K562 (cell line): ENCODE data around the gene PHEX. TPM values are rescaled to one million over a fixed set of nuclear protein-coding genes. Genes with fewer than 3 reads are reported as not detected.

ENCODE experiments used
- ATAC-seq: fragments of 200-7000 bp; cut with Tn5 transposase; 3 replicates; pipeline ENCODE4 v1.9.1; 2020; ENCODE audit warnings: moderate library complexity
- BruUV-seq: library from RNA; stranded (reverse); fragments of 400-500 nt; replicated peaks from 2 replicates; lab custom pipeline; 2021; lab: Mats Ljungman, UMichigan
- CTCF ChIA-PET: fragments of 300-600 bp; formaldehyde crosslinking; extraction: SDS; loops from one replicate; lab custom pipeline; 2021; ENCODE audit warnings: low intra/inter-chr PET ratio; lab: Yijun Ruan, JAX
- POLR2A ChIA-PET: fragments of 300-600, 350-650 bp; sonication (Branson Sonifier 250); formaldehyde crosslinking; extraction: SDS; loops from one replicate; lab custom pipeline; 2021; ENCODE audit warnings: antibody characterized with exemption, inconsistent platforms; lab: Yijun Ruan, JAX
- DNase-seq, 4 experiments: peaks; one replicate each; pipeline versions ENCODE4 v3.0.0 to v3.0.0-alpha.2; 2011 to 2018; ENCODE audit warnings: low spot score in 3 of 4, mixed read lengths in 3 of 4; ENCODE audit errors: extremely low read depth in 1 of 4
- FAIRE-seq: peaks from 2 replicates; lab custom pipeline; 2011; peaks lifted over from hg19 to GRCh38; lab: Jason Lieb, UNC
- H2AFZ ChIP-seq: 2 replicates; pipeline ENCODE4 v1.6.0; 2011; ENCODE audit warnings: low read depth, low read length, control low read depth, inconsistent platforms
- H3K27ac ChIP-seq: fragments of 200-600 bp; 3 replicates; pipeline ENCODE4 v1.8.0; 2011; ENCODE audit warnings: low read depth, mild to moderate bottlenecking, control low read depth, inconsistent platforms, low read length, moderate library complexity, mixed read lengths; ENCODE audit errors: extremely low read depth
- H3K27me3 ChIP-seq, 2 experiments: fragments of 300-600 bp in 1 of 2; 2 replicates in 1 of 2; 3 replicates in 1 of 2; pipeline versions ENCODE4 v1.6.0 to v1.8.0; 2011; ENCODE audit warnings: inconsistent platforms in 2 of 2, low read length in 2 of 2, mild to moderate bottlenecking in 1 of 2, mixed read lengths in 1 of 2, moderate library complexity in 1 of 2; ENCODE audit not compliant: control insufficient read depth in 2 of 2, insufficient read depth in 2 of 2
- H3K36me3 ChIP-seq: fragments of 300-600 bp; 3 replicates; pipeline ENCODE4 v1.8.0; 2011; ENCODE audit warnings: mild to moderate bottlenecking, low read length, inconsistent platforms; ENCODE audit not compliant: control insufficient read depth, insufficient read depth
- H3K4me1 ChIP-seq, 2 experiments: fragments of 200-600 bp in 1 of 2; replicated peaks in 1 of 2; 2 replicates in 1 of 2; 3 replicates in 1 of 2; pipeline versions ENCODE4 v1.5.1 to v1.8.0; 2011; ENCODE audit warnings: inconsistent platforms in 2 of 2, low read length in 2 of 2, mild to moderate bottlenecking in 1 of 2, mixed read lengths in 1 of 2, moderate library complexity in 1 of 2; ENCODE audit not compliant: control insufficient read depth in 2 of 2, insufficient read depth in 2 of 2
- H3K4me2 ChIP-seq: 2 replicates; pipeline ENCODE4 v1.6.1; 2011; ENCODE audit warnings: low read length, control low read depth, inconsistent platforms, mixed read lengths; ENCODE audit not compliant: insufficient read depth
- H3K4me3 ChIP-seq: fragments of 200-600 bp; sonication (generic), shearing (Covaris generic); 2 replicates; pipeline ENCODE4 v1.5.1; 2016; ENCODE audit warnings: control low read depth, inconsistent platforms
- H3K79me2 ChIP-seq: fragments of 200-600 bp; 3 replicates; pipeline ENCODE4 v1.8.0; 2011; ENCODE audit warnings: low read length, inconsistent platforms; ENCODE audit not compliant: control insufficient read depth, insufficient read depth
- H3K9ac ChIP-seq, 2 experiments: 2 replicates each; pipeline versions ENCODE4 v1.6.0 to v1.6.1; 2011; ENCODE audit warnings: low read depth in 2 of 2, low read length in 2 of 2, control low read depth in 1 of 2, inconsistent platforms in 1 of 2, mild to moderate bottlenecking in 1 of 2, mixed read lengths in 1 of 2; ENCODE audit not compliant: insufficient read depth in 1 of 2
- H3K9me1 ChIP-seq: one replicate; pipeline ENCODE4 v1.6.0; 2011; ENCODE audit warnings: inconsistent platforms, mild to moderate bottlenecking, low read length, moderate library complexity; ENCODE audit not compliant: control insufficient read depth, insufficient read depth
- H3K9me3 ChIP-seq: replicated peaks from 2 replicates; pipeline ENCODE4 v1.5.1; 2011; ENCODE audit warnings: low read depth, low read length, inconsistent platforms; ENCODE audit not compliant: control insufficient read depth, insufficient read depth
- H4K20me1 ChIP-seq: replicated peaks from 2 replicates; pipeline ENCODE4 v1.6.1; 2011; ENCODE audit warnings: low read length, inconsistent platforms, mixed read lengths; ENCODE audit not compliant: control insufficient read depth, insufficient read depth
- BCOR ChIP-seq: fragments of 450-650 bp; IDR thresholded peaks from 2 replicates; pipeline ENCODE4 v1.6.1; 2016
- CAMTA2 ChIP-seq: fragments of 250-450 bp; sonication (Bioruptor Pico); conservative IDR thresholded peaks from 2 replicates; pipeline ENCODE4 v1.5.1; 2022
- CC2D1A ChIP-seq: fragments of 450-650 bp; IDR thresholded peaks from 2 replicates; pipeline ENCODE4 v1.6.1; 2017; ENCODE audit warnings: mild to moderate bottlenecking
- FOS ChIP-seq: IDR thresholded peaks from 3 replicates; pipeline ENCODE4 v1.6.1; 2011; ENCODE audit not compliant: insufficient read length; ENCODE audit errors: extremely low read depth
- ILK ChIP-seq: fragments of 450-650 bp; IDR thresholded peaks from 2 replicates; pipeline ENCODE4 v1.6.1; 2016; ENCODE audit warnings: missing genetic modification characterization, low read depth, mild to moderate bottlenecking, missing compliant biosample characterization, moderate library complexity, borderline replicate concordance
- MXI1 ChIP-seq: IDR thresholded peaks from 2 replicates; pipeline ENCODE4 v1.6.1; 2011; ENCODE audit warnings: low read depth, mild to moderate bottlenecking, improper control_type of control experiment, low read length
- PHB2 ChIP-seq: fragments of 450-650 bp; IDR thresholded peaks from 2 replicates; pipeline ENCODE4 v1.6.1; 2017; ENCODE audit warnings: low read depth
- RBM25 ChIP-seq: fragments of 200-400 bp; formaldehyde crosslinking; IDR thresholded peaks from 2 replicates; pipeline ENCODE4 v1.6.1; 2018; ENCODE audit warnings: low read length, low read depth, moderate library complexity; ENCODE audit not compliant: severe bottlenecking
- SAP30 ChIP-seq: fragments of 200-600 bp; sonication (generic); IDR thresholded peaks from 2 replicates; pipeline ENCODE4 v1.6.1; 2012; ENCODE audit warnings: borderline replicate concordance, low read depth, mild to moderate bottlenecking, moderate library complexity, low read length, control low read depth, inconsistent platforms; ENCODE audit not compliant: insufficient read depth, poor library complexity, severe bottlenecking
- SIRT6 ChIP-seq: IDR thresholded peaks from one replicate; pipeline ENCODE4 v1.6.1; 2012; ENCODE audit warnings: low read depth, mild to moderate bottlenecking, control low read depth, inconsistent platforms, low read length, moderate library complexity
- SMARCC2 ChIP-seq: fragments of 450-650 bp; IDR thresholded peaks from 2 replicates; pipeline ENCODE4 v1.6.1; 2017; ENCODE audit warnings: antibody characterized with exemption, moderate library complexity, mild to moderate bottlenecking, low read depth
- SOX6 ChIP-seq: fragments of 450-650 bp; IDR thresholded peaks from 2 replicates; pipeline ENCODE4 v1.6.1; 2014; ENCODE audit warnings: mild to moderate bottlenecking
- ZNF134 ChIP-seq: fragments of 250-450 bp; sonication (Bioruptor Pico); conservative IDR thresholded peaks from 2 replicates; pipeline ENCODE4 v1.4.0; 2020
- ZNF695 ChIP-seq: fragments of 450-650 bp; formaldehyde crosslinking; IDR thresholded peaks from 2 replicates; pipeline ENCODE4 v1.4.0; 2020; ENCODE audit warnings: mild to moderate bottlenecking, moderate library complexity
- ZNF696 ChIP-seq: fragments of 250-450 bp; sonication (Bioruptor Pico); conservative IDR thresholded peaks from 2 replicates; pipeline ENCODE4 v1.4.0; 2020; ENCODE audit warnings: mild to moderate bottlenecking, moderate library complexity
- ZNF778 ChIP-seq: fragments of 450-650 bp; formaldehyde crosslinking; IDR thresholded peaks from 2 replicates; pipeline ENCODE4 v1.4.0; 2020; ENCODE audit warnings: mild to moderate bottlenecking, moderate library complexity
- WGBS: fragments of 100-300 bp; shearing (Covaris generic); methylation state at CpG from one replicate; pipeline ENCODE4 v1.1.6; 2016; ENCODE audit warnings: low coverage, mixed read lengths; ENCODE audit not compliant: insufficient coverage; ENCODE audit errors: missing lambda C conversion rate; 5-methylcytosine and 5-hydroxymethylcytosine counted together
- in situ Hi-C: fragments of 300-500 bp; cut with MboI; formaldehyde crosslinking; loops from 4 replicates; pipeline ENCODE4 v1.15.0; 2018; ENCODE audit warnings: inconsistent platforms, mixed read lengths
- intact Hi-C: fragments of 100-400 bp; cut with micrococcal nuclease; formaldehyde crosslinking; loops from 2 replicates; pipeline ENCODE4 v1.14.2; 2022
- polyA plus RNA-seq, 8 experiments: library from polyadenylated mRNA; depleted of rRNA in 4 of 8; stranded (reverse) in 5 of 8; unstranded in 3 of 8; fragments of >200 nt; fragmentation: Nextera tagmentation in 2 of 8; fragmentation: Illumina TruSeq in 1 of 8; extraction: Ambion mirVana in 2 of 8; extraction: Trizol in 1 of 8; gene quantifications; 2 replicates each; pipeline versions ENCODE4 v1.2.1 to v1.2.3, GENCODE V29; 2011 to 2014; ENCODE audit warnings: inconsistent platforms in 1 of 8, missing spikeins in 1 of 8
- total RNA-seq, 7 experiments: library from RNA; depleted of rRNA in 6 of 7; stranded (reverse); fragments of >200 nt in 6 of 7; fragmentation: Illumina TruSeq in 2 of 7; extraction: Trizol in 2 of 7; gene quantifications; 2 replicates each; pipeline versions ENCODE4 v1.2.1 to v1.2.3, GENCODE V29; 2011 to 2021; ENCODE audit warnings: low replicate concordance in 1 of 7
- TF ChIP-seq, protein P1 (sequence below): fragments of 250-450 bp; sonication (Bioruptor Pico); IDR thresholded peaks from 2 replicates; pipeline ENCODE4 v1.8.0; 2022; ENCODE audit warnings: inconsistent platforms

Gene PHEX
- total and polyA plus RNA-seq, 9 of the 15 experiments (the other 6 are each of a cell fraction or from before 2014, with no cell fraction given) = 0.01 to 0.11 (median 0.04) TPM; not detected in 6

DNA sequence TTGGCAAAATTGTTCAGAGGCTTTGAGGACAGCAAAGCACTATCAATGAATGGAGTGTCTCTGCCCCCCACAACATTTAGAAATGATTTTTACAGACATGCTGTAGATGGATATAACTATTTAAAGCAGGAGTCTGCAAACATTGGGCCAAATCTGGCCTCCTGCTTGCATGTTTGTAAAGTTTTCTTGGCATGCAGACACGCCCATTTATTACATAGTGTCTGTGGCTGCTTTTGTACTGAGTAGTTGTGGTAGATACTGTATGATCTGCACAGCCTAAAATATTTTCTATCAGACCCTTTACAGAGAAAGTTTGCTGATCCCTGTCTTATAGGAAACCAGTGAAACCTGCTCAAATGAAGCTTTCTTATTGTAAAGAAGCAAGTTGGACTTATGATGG lies 45.5 kb upstream of the PHEX start:
- H4K20me1 ChIP-seq = no peaks in the 10 kb centered on the region; the same call in 1 of the 2 replicates
- H3K27me3 ChIP-seq = no peaks in the 10 kb centered on the region
- no peak overlapping the region for H3K4me2 ChIP-seq
- DNase-seq (no peak), ATAC-seq (no peak), FAIRE-seq (no peak)
- WGBS = 100% methylated on average over 1 of the region's 1 CpG
- H3K9me3 ChIP-seq = no peaks in the 10 kb centered on the region
- H3K4me3 ChIP-seq = no peak overlapping the region
- peaks cover 66% of the 10 kb centered on the region; the same call in 2 of the 3 replicates for H3K36me3 ChIP-seq
- H3K27ac ChIP-seq = no peak overlapping the region
- H3K4me1 ChIP-seq = no peaks in the 10 kb centered on the region
- ChIA-PET POLR2A (no interaction called here), CTCF (no interaction called here)
- H3K9ac ChIP-seq = no peak overlapping the region
- H2AFZ ChIP-seq = no peak overlapping the region
- no peak for TF ChIP-seq SOX6
- TF ChIP-seq PHB2 = no peak
- no peak for TF ChIP-seq ZNF695 (CRISPR knock-in tag)
- TF ChIP-seq, protein P1, sequence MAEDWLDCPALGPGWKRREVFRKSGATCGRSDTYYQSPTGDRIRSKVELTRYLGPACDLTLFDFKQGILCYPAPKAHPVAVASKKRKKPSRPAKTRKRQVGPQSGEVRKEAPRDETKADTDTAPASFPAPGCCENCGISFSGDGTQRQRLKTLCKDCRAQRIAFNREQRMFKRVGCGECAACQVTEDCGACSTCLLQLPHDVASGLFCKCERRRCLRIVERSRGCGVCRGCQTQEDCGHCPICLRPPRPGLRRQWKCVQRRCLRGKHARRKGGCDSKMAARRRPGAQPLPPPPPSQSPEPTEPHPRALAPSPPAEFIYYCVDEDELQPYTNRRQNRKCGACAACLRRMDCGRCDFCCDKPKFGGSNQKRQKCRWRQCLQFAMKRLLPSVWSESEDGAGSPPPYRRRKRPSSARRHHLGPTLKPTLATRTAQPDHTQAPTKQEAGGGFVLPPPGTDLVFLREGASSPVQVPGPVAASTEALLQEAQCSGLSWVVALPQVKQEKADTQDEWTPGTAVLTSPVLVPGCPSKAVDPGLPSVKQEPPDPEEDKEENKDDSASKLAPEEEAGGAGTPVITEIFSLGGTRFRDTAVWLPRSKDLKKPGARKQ (CRISPR knock-in tag) = no peak
- TF ChIP-seq FOS = no peak
- no peak for TF ChIP-seq BCOR
- TF ChIP-seq RBM25 = no peak
- TF ChIP-seq CAMTA2 (CRISPR knock-in tag) = no peak
- TF ChIP-seq ILK (tag) = no peak
- TF ChIP-seq MXI1 = no peak
- TF ChIP-seq SMARCC2 = no peak
- TF ChIP-seq SAP30 = no peak
- no peak for TF ChIP-seq ZNF696 (CRISPR knock-in tag)
- no peak for TF ChIP-seq ZNF134 (CRISPR knock-in tag)
- TF ChIP-seq CC2D1A = no peak
- no peak for TF ChIP-seq ZNF778
- TF ChIP-seq SIRT6 = no peak
- intact Hi-C loops (loop anchor here (5.0 to 10.0 kb wide), 3 partner anchors 98 to 1328 kb away; no protein-coding TSS in a partner anchor), in situ Hi-C loops (no loop called here)
- no peaks in the 10 kb centered on the region for H3K79me2 ChIP-seq
- BruUV-seq = no TSS peak
- H3K9me1 ChIP-seq = no peaks in the 10 kb centered on the region
